GM12891 (cell line): ENCODE results near the gene TRIM3.

Experiments used
- DNase-seq: peaks from one replicate; pipeline ENCODE4 v3.0.0; 2011; ENCODE audit warnings: low spot score; ENCODE audit not compliant: insufficient read length
- FAIRE-seq: peaks from 2 replicates; lab custom pipeline; 2011; peaks lifted over from hg19 to GRCh38; lab: Jason Lieb, UNC
- PAX5 ChIP-seq: IDR thresholded peaks from 2 replicates; pipeline ENCODE4 v1.6.1; 2011; ENCODE audit warnings: low read length, moderate library complexity, mild to moderate bottlenecking; ENCODE audit not compliant: insufficient read depth, severe bottlenecking
- POLR2A ChIP-seq: IDR thresholded peaks from 2 replicates; pipeline ENCODE4 v1.6.1; 2011; ENCODE audit warnings: low read depth, low read length, control low read depth
- POLR2AphosphoS5 ChIP-seq: IDR thresholded peaks from 2 replicates; pipeline ENCODE4 v1.6.1; 2011; ENCODE audit warnings: low read depth, low read length, control low read depth
- POU2F2 ChIP-seq: IDR thresholded peaks from 2 replicates; pipeline ENCODE4 v1.6.1; 2011; ENCODE audit warnings: low read depth, mild to moderate bottlenecking, control low read depth, low read length, moderate library complexity
- SPI1 ChIP-seq: IDR thresholded peaks from 2 replicates; pipeline ENCODE4 v1.6.1; 2011; ENCODE audit warnings: low read depth, low read length, control low read depth
- TAF1 ChIP-seq: IDR thresholded peaks from 2 replicates; pipeline ENCODE4 v1.6.1; 2011; ENCODE audit warnings: low read depth, low read length, control low read depth

Gene TRIM3

DNA sequence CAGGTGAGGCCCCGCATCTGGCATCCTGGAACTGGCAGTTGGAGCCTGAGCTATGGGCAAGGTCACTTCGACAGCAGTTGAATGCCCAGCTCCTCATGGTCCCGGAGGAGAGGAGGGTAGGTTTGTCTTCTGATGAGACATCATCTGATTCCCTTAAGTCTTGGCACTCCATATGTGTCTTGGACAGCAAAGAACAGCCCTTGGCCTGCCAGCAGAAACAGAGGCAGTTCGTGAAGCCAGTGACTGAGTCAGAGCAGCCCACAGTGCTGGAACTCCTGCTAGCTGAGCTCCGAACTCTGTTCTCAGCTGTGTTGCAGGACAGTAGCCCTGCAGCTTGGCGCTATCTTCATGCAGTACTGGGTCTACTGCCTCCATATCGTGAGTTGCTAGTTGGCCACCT is 24.4 kb upstream of the TRIM3 start:
- FAIRE-seq (no peak), DNase-seq (no peak)
- TF ChIP-seq POLR2A (no peak), SPI1 (no peak), POU2F2 (no peak), TAF1 (no peak), PAX5 (no peak), POLR2AphosphoS5 (no peak)

DNA sequence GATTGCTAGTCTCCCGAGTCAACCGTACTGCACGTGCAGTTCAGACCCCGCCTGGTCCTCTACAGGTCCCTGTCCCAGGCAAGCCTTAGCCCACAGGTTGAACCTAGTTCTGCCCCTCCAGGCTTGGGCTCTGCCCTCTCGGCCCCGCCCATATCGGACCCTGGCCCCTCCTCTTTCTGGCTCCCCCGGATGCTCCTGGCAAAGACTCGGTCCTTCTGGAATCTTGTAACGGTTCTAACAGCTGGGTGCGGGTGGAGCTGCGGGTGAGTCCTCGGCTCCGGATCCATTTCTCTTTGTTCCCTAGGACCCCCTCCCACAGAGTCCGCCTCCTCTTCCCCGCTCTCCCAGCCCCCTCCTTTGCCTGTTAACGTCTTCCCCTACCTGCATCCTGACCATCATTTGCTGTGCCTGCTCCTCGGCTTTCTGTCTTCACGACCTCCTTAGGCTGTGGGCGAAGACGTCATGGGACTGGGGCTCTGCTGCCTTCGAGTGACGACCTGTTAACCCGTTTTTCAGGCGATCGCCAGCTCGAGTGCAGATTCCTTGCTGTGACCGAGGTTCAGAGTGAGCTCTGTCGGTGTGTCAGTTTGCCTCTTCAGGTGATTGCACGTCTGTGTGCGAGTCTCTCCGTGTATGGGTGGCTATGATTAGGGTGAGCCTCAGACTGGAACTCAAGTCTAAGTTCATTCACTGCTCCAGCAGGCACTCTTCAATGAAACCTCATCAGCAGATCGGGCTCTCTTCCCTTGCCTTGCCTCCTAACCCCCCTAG is 23.5 kb upstream of the TRIM3 start, which contains the start of gene DNHD1:
TSS of gene DNHD1 (plus strand) at position 212 of the 771 bp plus-strand sequence. CDS start 936 bp downstream, outside the sequence.
- DNase-seq (no peak), FAIRE-seq (no peak)
- no peak for TF ChIP-seq POLR2AphosphoS5
- no peak for TF ChIP-seq TAF1
- no peak for TF ChIP-seq SPI1
- TF ChIP-seq POU2F2 = no peak
- TF ChIP-seq PAX5 = no peak
- no peak for TF ChIP-seq POLR2A

DNA sequence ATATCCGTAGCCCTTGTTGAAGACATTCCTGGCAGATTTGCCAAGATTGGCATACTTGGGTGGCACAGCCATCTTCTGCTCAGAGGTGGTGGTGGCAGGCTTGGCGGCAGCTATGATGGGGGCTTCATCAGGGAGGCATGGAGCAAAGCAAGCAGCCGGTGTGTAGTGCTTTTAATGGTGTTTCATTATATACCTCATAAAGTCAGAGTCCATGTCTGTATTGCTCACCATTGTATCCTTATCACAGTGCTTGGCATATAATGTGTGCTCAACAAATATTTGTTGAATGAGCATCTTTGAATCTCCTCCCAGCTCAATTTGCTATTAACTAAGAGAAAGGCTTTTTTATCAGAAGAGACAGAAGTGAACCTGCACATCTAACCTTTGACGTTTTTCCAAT is 15.6 kb upstream of the TRIM3 start:
- DNase-seq (no peak), FAIRE-seq (no peak)
- TF ChIP-seq TAF1 (no peak), POLR2A (no peak), POLR2AphosphoS5 (no peak), POU2F2 (no peak), SPI1 (no peak), PAX5 (no peak)

DNA sequence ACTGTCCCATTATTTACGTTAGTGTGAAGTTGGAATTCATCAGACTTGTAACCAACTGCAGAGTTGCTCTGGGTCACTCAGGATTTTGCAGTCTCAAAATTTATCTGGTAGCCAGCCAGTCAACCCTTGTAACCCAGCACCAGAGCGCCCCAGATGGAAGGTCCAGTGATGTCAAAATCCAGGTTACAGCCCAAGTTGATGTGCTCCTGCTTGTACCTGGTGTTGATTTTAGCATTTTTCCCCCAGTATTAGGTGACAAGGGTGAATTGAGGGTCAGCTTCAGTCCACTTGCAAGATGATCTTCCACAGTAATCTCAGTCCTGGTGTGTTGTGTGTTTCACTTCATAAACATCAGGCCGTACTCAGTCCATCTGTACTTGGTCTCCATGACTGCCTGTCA is 15.1 kb upstream of the TRIM3 start:
- FAIRE-seq (no peak), DNase-seq (no peak)
- TF ChIP-seq POLR2A (no peak; the same call in 1 of the 2 replicates), POLR2AphosphoS5 (no peak), PAX5 (no peak)

DNA sequence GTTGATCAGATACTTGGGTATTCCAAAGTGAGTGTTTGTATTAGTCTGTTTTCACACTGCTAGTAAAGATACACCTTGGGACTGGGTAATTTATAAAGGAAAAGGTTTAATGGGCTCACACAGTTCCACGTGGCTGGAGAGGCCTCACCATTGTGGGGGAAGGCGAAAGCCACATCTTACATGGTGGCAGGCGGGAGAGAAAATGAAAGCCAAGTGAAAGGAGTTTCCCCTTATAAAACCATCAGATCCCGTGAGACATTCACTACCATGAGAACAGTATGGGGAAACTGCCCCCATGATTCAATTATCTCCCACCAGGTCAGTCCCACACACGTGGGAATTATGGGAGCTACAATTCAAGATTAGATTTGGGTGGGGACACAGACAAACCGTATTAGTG is 14.6 kb upstream of the TRIM3 start:
- TF ChIP-seq PAX5 = no peak
- no peak for TF ChIP-seq POLR2AphosphoS5
- TF ChIP-seq POLR2A = no peak
- no peak for TF ChIP-seq SPI1
- no peak for TF ChIP-seq POU2F2
- TF ChIP-seq TAF1 = no peak
- no peak for FAIRE-seq
- DNase-seq = no peak

DNA sequence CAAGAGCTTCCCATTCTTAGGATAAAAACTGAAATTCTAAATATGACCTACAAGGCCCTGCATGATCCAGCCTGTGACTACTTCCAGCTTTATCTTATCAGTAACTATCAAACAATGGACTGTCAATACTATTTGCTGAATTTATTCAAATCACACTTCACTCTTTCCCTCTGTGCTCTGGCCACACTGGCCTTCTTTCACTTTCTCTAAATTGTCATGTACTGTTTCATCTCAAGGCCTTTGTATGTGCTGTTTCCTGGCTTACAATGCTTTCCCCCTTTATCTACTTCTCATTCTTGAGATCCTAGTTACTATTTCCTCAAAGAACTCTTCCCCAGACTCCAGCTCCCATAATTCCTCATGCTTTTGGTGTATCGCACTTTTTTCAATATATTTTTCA is 13.2 kb upstream of the TRIM3 start:
- DNase-seq = no peak
- TF ChIP-seq POU2F2 = no peak
- no peak for TF ChIP-seq POLR2A
- TF ChIP-seq SPI1 = no peak
- TF ChIP-seq POLR2AphosphoS5 = no peak
- no peak for TF ChIP-seq PAX5
- TF ChIP-seq TAF1 = no peak
- no peak for FAIRE-seq

DNA sequence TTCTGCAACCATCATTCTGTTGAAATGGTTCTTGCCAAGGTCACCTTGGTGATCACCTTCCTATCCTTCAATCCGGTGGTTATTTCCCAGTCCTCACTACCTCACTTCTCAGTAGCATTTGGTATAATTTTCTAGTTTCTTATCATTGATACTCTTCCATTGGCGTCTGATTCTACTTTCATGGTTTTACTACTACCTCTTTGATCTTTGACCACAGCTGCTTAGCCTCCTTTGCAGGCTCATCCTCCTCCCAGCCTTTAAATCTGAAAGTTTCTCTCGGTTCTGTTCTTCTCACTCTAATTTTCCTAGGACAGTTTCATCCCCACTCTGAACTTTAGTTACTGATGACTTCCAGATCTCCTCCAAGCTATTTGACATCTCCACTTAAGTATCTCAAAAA is 12.5 kb upstream of the TRIM3 start:
- TF ChIP-seq POLR2AphosphoS5 (no peak), SPI1 (no peak), POU2F2 (no peak), POLR2A (no peak), TAF1 (no peak), PAX5 (no peak)
- FAIRE-seq (no peak), DNase-seq (no peak)

DNA sequence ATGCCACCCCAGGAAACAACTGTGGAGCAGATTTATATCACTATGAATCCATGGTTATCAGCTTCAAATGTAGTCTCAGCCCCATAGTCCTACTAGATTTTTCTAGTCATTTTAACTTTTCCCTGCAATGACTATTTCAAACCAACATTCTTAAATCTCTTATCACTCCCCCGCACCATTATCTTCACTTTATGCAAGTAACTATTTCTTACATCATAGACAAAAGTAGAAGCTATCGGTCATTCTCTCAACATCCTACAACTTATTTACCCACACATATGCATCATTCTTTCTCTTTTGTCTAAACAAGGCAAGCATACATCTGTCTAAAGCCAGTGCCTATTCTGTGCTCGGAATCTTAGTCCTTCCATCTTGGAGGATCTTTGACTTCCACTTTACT is 11.9 kb upstream of the TRIM3 start:
- FAIRE-seq = no peak
- TF ChIP-seq PAX5 (no peak), POLR2A (no peak), POLR2AphosphoS5 (no peak), SPI1 (no peak), TAF1 (no peak), POU2F2 (no peak)
- no peak for DNase-seq

DNA sequence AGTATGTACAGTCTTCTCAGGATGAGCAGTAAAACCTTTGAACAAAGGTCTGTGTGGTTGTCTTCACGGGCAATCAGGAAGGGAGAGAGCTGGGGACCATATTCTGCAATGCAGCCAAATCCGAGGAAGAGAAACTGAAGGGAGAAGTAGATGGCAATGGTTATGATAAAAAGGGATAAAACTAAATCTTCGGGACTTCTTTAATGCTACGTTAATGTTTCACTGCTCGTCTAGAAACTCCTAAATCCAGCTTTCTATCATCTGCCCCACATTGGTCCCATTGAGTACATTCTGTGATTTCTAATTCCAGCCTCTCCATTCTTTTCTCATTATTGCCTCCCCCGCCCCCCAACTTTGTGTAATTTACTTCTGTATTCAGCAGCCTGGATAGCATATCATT is 9.3 kb upstream of the TRIM3 start:
- DNase-seq (no peak), FAIRE-seq (no peak)
- TF ChIP-seq PAX5 (no peak), TAF1 (no peak), POLR2AphosphoS5 (no peak), POU2F2 (no peak), POLR2A (no peak)
